B cell (primary cell): ENCODE results near the gene CTIF. TPM values are rescaled to one million over a fixed set of nuclear protein-coding genes. Genes with fewer than 3 reads are reported as not detected.

Source experiments
- ATAC-seq: fragments of 200-7000 bp; cut with Tn5 transposase; one replicate; pipeline ENCODE4 v1.10.0; 2021; ENCODE audit warnings: low read depth, mild to moderate bottlenecking, moderate number of reproducible peaks, moderate library complexity
- CTCF ChIA-PET: fragments of 350-600 bp; sonication (Branson Sonifier 250); formaldehyde crosslinking; loops from one replicate; lab custom pipeline; 2021; ENCODE audit warnings: antibody characterized with exemption, inconsistent platforms; lab: Charles Lee
- POLR2A ChIA-PET: fragments of 350-600 bp; sonication (Branson Sonifier 250); formaldehyde crosslinking; loops from one replicate; lab custom pipeline; 2021; ENCODE audit warnings: antibody characterized with exemption; lab: Charles Lee
- DNase-seq: peaks from one replicate; pipeline ENCODE4 v3.0.0; 2013
- H2AFZ ChIP-seq: 2 replicates; pipeline ENCODE4 v1.6.1; 2012; ENCODE audit warnings: mild to moderate bottlenecking, low read depth, low read length; ENCODE audit not compliant: insufficient read depth, poor library complexity, severe bottlenecking
- H3K27ac ChIP-seq, 2 donors: 1 replicate in 1 of 2; 2 replicates in 1 of 2; pipeline ENCODE4 v1.5.1; 2012 to 2013; ENCODE audit warnings: low read length in 2 of 2, mild to moderate bottlenecking in 2 of 2, moderate library complexity in 1 of 2
- H3K27me3 ChIP-seq, 4 experiments: fragments of 200-600 bp in 1 of 4; sonication (generic) in 1 of 4; replicated peaks in 1 of 4; 1 replicate in 2 of 4; 2 replicates in 2 of 4; pipeline versions ENCODE4 v1.6.1 to v1.7.0; 2013 to 2016; ENCODE audit warnings: low read length in 3 of 4, mild to moderate bottlenecking in 2 of 4, mixed read lengths in 1 of 4, moderate library complexity in 1 of 4; ENCODE audit not compliant: insufficient read depth in 4 of 4, control insufficient read depth in 3 of 4; ENCODE audit errors: control extremely low read depth in 1 of 4
- H3K36me3 ChIP-seq, 2 experiments: replicated peaks in 1 of 2; 1 replicate in 1 of 2; 2 replicates in 1 of 2; pipeline versions ENCODE4 v1.6.1 to v1.7.1; 2013; ENCODE audit warnings: low read length in 1 of 2; ENCODE audit not compliant: insufficient read depth in 2 of 2, control insufficient read depth in 1 of 2; ENCODE audit errors: control extremely low read depth in 1 of 2, extremely low read depth in 1 of 2
- H3K4me1 ChIP-seq, 2 donors: fragments of 200-600 bp in 1 of 2; sonication (generic) in 1 of 2; 1 replicate in 1 of 2; 2 replicates in 1 of 2; pipeline versions ENCODE4 v1.5.1 to v1.6.1; 2013 to 2017; ENCODE audit warnings: low read length in 2 of 2; ENCODE audit not compliant: control insufficient read depth in 2 of 2, insufficient read depth in 2 of 2
- H3K4me2 ChIP-seq: replicated peaks from 2 replicates; pipeline ENCODE3; 2012; ENCODE audit warnings: mild to moderate bottlenecking, low read depth, low read length; ENCODE audit not compliant: poor library complexity, severe bottlenecking
- H3K4me3 ChIP-seq, 5 experiments: fragments of 200-600 bp in 1 of 5; sonication (generic) in 1 of 5; 1 replicate in 3 of 5; 2 replicates in 2 of 5; pipeline versions ENCODE4 v1.5.1 to v1.7.0; 2011 to 2016; ENCODE audit warnings: low read length in 4 of 5, mild to moderate bottlenecking in 4 of 5, low read depth in 2 of 5, control low read depth in 1 of 5, moderate library complexity in 1 of 5; ENCODE audit not compliant: insufficient read depth in 1 of 5; ENCODE audit errors: control extremely low read depth in 1 of 5, extremely low read depth in 1 of 5
- H3K79me2 ChIP-seq: fragments of 200-600 bp; sonication (generic); one replicate; pipeline ENCODE4 v1.6.0; 2016; ENCODE audit warnings: low read length; ENCODE audit not compliant: control insufficient read depth, insufficient read depth
- H3K9ac ChIP-seq: fragments of 200-600 bp; sonication (generic); 2 replicates; pipeline ENCODE4 v1.6.1; 2017; ENCODE audit warnings: mild to moderate bottlenecking, low read length, moderate library complexity
- H3K9me3 ChIP-seq, 3 donors: one replicate each; pipeline versions ENCODE4 v1.6.1 to v1.7.1; 2013; ENCODE audit warnings: low read length in 2 of 3; ENCODE audit not compliant: control insufficient read depth in 2 of 3, insufficient read depth in 1 of 3; ENCODE audit errors: control extremely low read depth in 1 of 3
- H4K20me1 ChIP-seq: 2 replicates; pipeline ENCODE4 v1.6.0; 2012; ENCODE audit warnings: mild to moderate bottlenecking, low read length; ENCODE audit not compliant: insufficient read depth, control insufficient read depth, poor library complexity, severe bottlenecking
- H3K27ac Mint-ChIP-seq: one replicate; pipeline ENCODE4 v1.8.0; 2021; ENCODE audit warnings: mixed read lengths
- H3K27me3 Mint-ChIP-seq: one replicate; pipeline ENCODE4 v1.8.0; 2021; ENCODE audit warnings: mixed read lengths
- H3K4me1 Mint-ChIP-seq: one replicate; pipeline ENCODE4 v1.8.0; 2021; ENCODE audit warnings: mixed read lengths
- H3K4me3 Mint-ChIP-seq: one replicate; pipeline ENCODE4 v1.8.0; 2021; ENCODE audit warnings: mixed read lengths
- H3K9me3 Mint-ChIP-seq: one replicate; pipeline ENCODE4 v1.8.0; 2022; ENCODE audit warnings: mixed read lengths; ENCODE audit not compliant: insufficient read depth
- CTCF ChIP-seq: fragments of 200-600 bp; IDR thresholded peaks from one replicate; pipeline ENCODE4 v1.8.0; 2022; ENCODE audit warnings: antibody characterized with exemption, mild to moderate bottlenecking
- EZH2 ChIP-seq: IDR thresholded peaks from 2 replicates; pipeline ENCODE4 v1.6.1; 2012; ENCODE audit warnings: borderline replicate concordance, low read depth, mild to moderate bottlenecking, moderate library complexity, low read length; ENCODE audit not compliant: insufficient read depth, poor library complexity, severe bottlenecking
- WGBS: methylation state at CpG from one replicate; pipeline ENCODE4 v1.1.5; 2013; ENCODE audit warnings: missing lambda C conversion rate; ENCODE audit not compliant: insufficient coverage; 5-methylcytosine and 5-hydroxymethylcytosine counted together
- intact Hi-C: fragments of 100-400 bp; cut with micrococcal nuclease; formaldehyde crosslinking; loops from one replicate; pipeline ENCODE4 v1.10.0; 2022
- polyA plus RNA-seq: library from polyadenylated mRNA; depleted of rRNA; stranded (reverse); fragments of >200 nt; gene quantifications from 2 replicates; pipeline ENCODE4 v1.2.3, GENCODE V29; 2012
- total RNA-seq, 2 donors: library from RNA; stranded (reverse); fragments of 120-200 nt in 1 of 2; gene quantifications; 1 replicate in 1 of 2; 2 replicates in 1 of 2; pipeline versions ENCODE4 v1.2.3 to v1.2.4, GENCODE V29; 2013 to 2022

The CTIF gene
- total and polyA plus RNA-seq, 2 donors (not counting 1 experiment from before 2014, with no cell fraction given) = 3.6 to 16.2 TPM

- no peaks in the 10 kb centered on the region for H3K27me3 Mint-ChIP-seq
- H3K4me3 ChIP-seq = no peak overlapping the region
- no peaks in the 10 kb centered on the region for H4K20me1 ChIP-seq
- intact Hi-C loops = no loop called here
- H3K27me3 ChIP-seq = no peaks in the 10 kb centered on the region
- H3K79me2 ChIP-seq = no peaks in the 10 kb centered on the region
- peaks cover 5% of the 10 kb centered on the region for H3K4me1 Mint-ChIP-seq
- DNase-seq (no peak), ATAC-seq (no peak)
- no peak overlapping the region for H3K27ac ChIP-seq
- H3K9ac ChIP-seq = no peak overlapping the region
- H3K9me3 Mint-ChIP-seq = no peaks in the 10 kb centered on the region
- POLR2A ChIA-PET = no interaction called here
- 100% methylated on average over 1 of the region's 4 CpGs for WGBS
- no peak overlapping the region for H3K4me2 ChIP-seq
- no peak overlapping the region for H3K27ac Mint-ChIP-seq
- no peak overlapping the region for H2AFZ ChIP-seq
- no peak overlapping the region for H3K4me3 Mint-ChIP-seq
- TF ChIP-seq CTCF = no peak
- no peaks in the 10 kb centered on the region for H3K4me1 ChIP-seq
- H3K9me3 ChIP-seq = peaks cover 0 to 3% (median 0%) of the 10 kb centered on the region in 3 donors
- no peaks in the 10 kb centered on the region for H3K36me3 ChIP-seq
- CTCF ChIA-PET = no interaction called here
Measured at GRCh38 chr18:48756511-48757226, 217.8 kb downstream of the CTIF start.

- Histone ChIP-seq H4K20me1 (no peaks in the 10 kb centered on the region), H3K4me1 (no peaks in the 10 kb centered on the region), H3K27me3 (no peaks in the 10 kb centered on the region), H3K9ac (no peak overlapping the region), H2AFZ (no peak overlapping the region), H3K4me2 (no peak overlapping the region), H3K79me2 (no peaks in the 10 kb centered on the region), H3K36me3 (no peaks in the 10 kb centered on the region), H3K4me3 (no peak overlapping the region), H3K27ac (no peak overlapping the region), H3K9me3 (peaks cover 0 to 3% (median 0%) of the 10 kb centered on the region in 3 donors)
- ChIA-PET POLR2A (no interaction called here), CTCF (no interaction called here)
- Mint-ChIP-seq H3K9me3 (no peaks in the 10 kb centered on the region), H3K4me1 (peaks cover 5% of the 10 kb centered on the region), H3K27me3 (no peaks in the 10 kb centered on the region), H3K27ac (no peak overlapping the region), H3K4me3 (no peak overlapping the region)
- ATAC-seq (no peak), DNase-seq (no peak)
- TF ChIP-seq EZH2 (no peak), CTCF (no peak)
- intact Hi-C loops = no loop called here
- WGBS = 97% methylated on average over 6 of the region's 6 CpGs
Measured at GRCh38 chr18:48757367-48757766, 218.5 kb downstream of the CTIF start.
